ENCODE data around the gene NOC2L.
A peak's percentile ranks its signal among the peaks of the same experiment; 100 is the strongest.

Gene NOC2L

GRCh38 chr1:974687-975328 lies 15.8 kb upstream of the NOC2L start:
- DNase-seq (ENCODE audit: low read depth), result no peak

DNA sequence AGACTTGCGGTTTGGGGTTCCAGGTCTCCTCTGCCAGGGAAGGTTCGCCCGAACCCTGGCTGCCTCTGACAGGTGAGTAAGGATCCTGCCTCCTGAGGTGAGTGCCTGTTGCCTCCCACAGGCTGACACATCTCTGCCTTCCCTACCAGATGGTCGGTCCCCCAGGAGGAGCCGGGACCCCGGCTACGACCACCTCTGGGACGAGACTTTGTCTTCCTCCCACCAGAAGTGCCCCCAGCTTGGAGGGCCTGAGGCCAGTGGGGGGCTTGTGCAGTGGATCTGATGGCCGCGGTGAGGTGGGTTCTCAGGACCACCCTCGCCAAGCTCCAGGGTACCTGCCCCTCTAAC lies 15.2 kb upstream of the NOC2L start:
- no peak for DNase-seq (ENCODE audit: low read depth)

DNA sequence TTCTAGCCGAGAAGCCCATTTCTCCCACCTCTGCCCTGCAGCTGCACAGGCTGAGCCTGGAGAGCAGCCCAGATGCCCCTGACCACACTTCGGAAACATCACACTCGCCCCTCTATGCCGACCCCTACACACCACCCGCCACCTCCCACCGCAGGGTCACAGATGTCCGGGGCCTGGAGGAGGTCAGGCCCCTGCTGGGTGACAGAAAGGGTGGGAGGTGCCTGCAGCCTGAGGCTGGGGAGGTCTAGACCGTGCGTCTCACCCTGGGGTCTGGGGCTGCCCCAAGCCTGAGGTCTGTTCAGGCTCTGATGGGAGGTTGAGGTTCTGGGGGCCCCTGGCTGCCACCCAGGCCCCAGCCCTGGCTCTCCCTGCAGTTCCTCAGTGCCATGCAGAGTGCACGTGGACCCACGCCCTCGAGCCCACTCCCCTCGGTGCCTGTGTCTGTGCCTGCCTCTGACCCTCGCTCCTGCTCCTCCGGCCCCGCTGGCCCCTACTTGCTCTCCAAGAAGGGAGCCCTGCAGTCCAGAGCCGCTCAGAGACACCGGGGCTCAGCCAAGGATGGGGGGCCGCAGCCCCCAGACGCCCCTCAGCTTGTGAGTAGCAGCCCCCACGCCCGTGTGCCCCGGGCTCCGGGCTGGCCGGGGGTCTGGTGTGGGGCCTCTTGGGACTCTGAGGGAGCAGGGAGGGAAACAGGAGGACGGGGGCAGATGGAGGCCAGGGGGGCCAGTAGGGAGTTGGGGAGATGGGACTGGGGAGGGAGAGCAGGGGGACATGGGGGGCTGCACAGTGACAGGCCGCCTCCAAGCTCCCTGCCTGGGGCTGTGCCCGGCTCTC lies 14.6 kb upstream of the NOC2L start:
- DNase-seq (ENCODE audit: low read depth), result no peak

DNA sequence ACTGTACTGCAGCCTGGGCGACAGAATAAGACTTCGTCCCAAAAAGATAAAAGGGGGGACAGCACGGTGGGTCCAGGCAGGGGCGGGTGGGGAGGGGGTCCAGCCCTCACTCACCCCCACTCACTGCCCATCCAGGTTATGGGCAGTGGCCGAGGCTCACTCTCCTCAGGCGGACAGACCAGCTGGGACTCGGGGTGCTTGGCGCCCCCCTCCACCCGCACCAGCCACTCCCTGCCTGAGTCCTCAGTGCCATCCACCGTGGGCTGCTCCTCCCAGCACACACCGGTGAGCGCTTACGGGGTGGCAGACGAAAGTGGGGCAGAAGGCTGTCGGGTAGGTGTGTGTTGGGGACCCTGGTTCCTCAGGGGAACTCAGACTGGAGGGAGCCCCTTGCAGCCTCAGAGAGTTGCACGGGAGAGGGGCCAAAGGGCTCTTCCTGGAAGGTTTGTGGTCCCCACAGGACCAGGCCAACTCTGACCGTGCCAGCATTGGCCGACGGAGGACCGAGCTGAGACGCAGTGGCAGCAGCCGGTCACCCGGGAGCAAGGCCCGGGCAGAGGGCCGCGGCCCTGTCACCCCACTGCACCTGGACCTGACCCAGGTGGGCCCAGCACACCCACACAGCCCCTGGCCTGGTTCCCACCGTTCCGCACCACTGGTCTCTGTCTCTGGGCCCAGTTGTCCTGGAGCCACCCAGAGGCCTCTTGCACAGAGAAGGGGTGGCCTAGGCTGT lies 13.8 kb upstream of the NOC2L start:
- DNase-seq (ENCODE audit: low read depth), result no peak

DNA sequence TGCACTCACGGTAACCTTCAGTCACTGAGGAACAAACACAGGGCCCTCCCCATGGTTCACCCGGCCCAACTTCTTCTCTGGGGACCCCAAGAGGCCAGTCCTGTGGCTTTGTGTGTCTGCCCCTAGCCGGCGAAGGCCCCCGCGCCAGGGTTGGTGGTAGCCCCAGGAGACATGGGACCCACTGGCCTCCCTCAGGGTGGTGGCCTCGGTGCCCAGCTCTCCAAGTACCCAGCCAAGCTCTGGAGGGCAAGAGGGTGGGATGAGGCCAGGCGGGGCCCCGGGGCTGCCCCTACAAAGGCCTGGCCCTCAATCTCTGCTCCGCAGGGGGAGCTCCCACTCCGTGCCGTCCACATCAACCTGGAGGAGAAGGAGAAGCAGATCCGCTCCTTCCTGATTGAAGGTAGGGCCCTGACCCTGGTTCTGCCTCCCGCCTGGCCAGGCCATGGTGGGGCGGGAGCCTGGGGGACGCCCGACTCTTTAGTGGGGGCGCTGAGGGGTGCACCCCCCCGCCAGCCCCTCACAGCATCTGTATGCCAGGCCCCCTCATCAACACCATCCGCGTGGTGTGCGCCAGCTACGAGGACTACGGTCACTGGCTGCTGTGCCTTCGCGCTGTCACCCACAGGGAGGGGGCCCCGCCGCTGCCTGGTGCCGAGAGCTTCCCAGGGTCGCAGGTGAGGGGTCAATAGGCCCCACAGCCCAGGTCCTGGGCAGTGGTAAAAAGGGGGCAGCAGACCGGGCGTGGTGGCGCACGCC lies 12.9 kb upstream of the NOC2L start:
- no peak for DNase-seq (ENCODE audit: low read depth)

GRCh38 chr1:970973-971730 lies 12.1 kb upstream of the NOC2L start:
- DNase-seq (ENCODE audit: low read depth), result no peak

GRCh38 chr1:970242-970972 lies 11.4 kb upstream of the NOC2L start:
- DNase-seq (ENCODE audit: low read depth), result no peak

DNA sequence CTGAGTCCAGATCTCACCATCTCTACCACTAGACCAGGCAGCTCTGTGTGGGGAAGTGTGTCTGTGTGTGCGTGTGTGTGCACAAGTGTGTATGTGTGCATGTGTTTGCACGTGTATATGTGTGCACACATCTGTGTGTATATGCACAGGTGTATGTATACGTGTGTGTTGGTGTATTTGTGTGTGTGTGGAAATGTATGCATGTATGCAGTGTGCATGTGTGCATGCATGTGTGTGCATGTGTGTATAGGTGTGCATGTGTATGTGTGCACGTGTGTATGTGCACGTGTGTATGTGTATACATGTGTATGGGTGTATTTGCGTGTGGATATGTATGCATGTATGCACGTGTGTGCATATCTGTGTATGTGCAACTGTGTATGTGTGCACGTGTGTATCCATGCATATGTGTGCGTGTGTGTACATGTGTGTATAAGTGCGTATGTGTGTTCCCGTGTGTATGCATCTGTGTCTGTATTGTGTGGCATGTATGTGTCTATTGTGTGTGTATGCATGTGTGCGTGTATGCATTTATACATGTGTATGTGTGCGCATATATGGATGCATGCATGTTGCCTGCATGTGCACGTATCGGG lies 10.3 kb upstream of the NOC2L start:
- DNase-seq (ENCODE audit: low read depth), result no peak

- no peak for DNase-seq (ENCODE audit: low read depth)
Observed at GRCh38 chr1:967466-968343, 8.6 kb upstream of the NOC2L start.

DNA sequence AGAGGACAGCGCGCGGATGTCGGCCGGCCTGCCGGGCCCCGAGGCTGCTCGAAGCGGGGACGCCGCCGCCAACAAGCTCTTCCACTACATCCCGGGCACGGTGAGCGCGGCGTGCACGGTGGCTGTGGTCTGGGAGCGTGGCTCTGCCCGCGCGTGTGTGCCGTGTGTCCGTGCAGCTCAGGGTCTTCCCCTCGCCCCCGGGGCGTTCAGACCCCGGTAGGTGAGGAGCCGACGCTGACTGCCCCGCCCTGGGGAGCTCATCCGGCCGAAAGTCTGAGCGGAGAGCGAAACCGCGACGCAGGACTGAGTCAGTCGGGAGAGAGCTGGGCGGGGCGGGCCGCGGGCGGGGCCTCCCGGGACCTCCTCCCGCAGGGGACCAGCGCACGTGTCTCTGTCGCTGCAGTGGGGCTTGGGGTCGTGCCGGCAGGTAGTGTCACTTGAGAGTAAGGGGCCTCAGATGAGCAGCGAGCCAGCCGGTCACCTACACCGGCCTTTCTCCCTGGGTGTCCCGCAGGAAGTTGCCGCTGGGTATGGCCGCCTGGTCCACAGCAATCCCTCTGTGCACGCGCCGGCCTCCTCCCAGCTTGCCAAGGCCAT lies 7.7 kb upstream of the NOC2L start:
- DNase-seq (ENCODE audit: low read depth), result peak; percentile 75

DNA sequence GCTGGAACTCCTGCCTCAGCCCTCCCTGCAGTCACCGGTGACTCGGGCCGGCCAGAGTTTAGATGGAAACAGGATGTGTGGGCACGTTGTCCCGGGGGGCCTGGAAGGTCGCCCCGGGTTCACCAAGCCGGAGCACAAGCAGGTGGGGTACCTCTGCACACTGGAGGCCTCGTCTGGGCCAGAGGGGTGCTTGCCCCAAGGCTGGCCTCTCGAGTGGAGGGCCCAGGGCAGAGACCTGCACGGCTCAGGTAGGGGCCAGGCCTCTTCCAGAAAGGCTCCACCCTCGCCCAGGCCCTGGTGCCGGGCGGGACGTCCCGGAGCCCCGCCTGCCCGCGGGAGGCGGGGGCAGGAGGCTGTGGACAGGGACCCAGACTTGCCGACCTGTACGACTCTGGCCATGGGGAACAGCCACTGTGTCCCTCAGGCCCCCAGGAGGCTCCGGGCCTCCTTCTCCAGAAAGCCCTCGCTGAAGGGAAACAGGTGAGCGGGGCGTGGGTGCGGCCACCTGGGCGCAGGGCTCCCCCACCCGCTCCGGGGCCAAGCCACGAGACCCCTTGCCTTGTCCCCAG lies 7.2 kb upstream of the NOC2L start, which contains the start of gene PLEKHN1:
PLEKHN1 (plus strand) TSS at position 348 of the 569 bp plus-strand sequence; CDS start at position 398, 50 bp downstream.
- no peak for DNase-seq (ENCODE audit: low read depth)

- no peak for DNase-seq (ENCODE audit: low read depth)
Observed at GRCh38 chr1:965526-966134, 6.6 kb upstream of the NOC2L start.

DNA sequence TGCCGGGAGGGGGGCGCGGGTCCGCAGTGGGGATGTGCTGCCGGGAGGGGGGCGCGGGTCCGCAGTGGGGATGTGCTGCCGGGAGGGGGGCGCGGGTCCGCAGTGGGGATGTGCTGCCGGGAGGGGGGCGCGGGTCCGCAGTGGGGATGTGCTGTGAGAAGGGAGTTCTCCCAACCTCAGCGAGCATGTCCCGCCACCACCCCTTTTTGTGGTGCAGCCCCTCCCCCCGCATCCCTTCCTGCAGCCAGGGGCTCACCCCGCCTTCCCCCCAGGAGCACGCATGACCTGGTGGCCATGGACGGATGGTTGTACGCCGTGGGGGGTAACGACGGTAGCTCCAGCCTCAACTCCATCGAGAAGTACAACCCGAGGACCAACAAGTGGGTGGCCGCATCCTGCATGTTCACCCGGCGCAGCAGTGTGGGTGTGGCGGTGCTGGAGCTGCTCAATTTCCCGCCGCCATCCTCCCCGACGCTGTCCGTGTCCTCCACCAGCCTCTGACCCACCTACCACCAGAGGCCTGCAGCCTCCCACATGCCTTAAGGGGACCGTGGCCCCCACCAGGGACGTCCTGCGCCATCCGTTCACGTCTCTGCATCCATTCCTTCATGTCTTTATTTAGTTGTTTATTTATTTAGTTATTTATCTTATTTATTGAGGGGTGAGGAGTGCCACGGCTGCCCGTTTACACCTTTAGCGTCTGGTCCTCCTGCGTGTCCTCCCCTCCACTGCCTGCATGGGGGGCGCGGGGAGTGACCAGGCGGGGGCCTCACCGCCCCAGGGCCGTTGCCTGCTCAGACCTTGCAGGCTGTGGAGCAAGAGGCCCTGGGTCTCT lies 5.9 kb upstream of the NOC2L start:
- DNase-seq (ENCODE audit: low read depth), result no peak

DNA sequence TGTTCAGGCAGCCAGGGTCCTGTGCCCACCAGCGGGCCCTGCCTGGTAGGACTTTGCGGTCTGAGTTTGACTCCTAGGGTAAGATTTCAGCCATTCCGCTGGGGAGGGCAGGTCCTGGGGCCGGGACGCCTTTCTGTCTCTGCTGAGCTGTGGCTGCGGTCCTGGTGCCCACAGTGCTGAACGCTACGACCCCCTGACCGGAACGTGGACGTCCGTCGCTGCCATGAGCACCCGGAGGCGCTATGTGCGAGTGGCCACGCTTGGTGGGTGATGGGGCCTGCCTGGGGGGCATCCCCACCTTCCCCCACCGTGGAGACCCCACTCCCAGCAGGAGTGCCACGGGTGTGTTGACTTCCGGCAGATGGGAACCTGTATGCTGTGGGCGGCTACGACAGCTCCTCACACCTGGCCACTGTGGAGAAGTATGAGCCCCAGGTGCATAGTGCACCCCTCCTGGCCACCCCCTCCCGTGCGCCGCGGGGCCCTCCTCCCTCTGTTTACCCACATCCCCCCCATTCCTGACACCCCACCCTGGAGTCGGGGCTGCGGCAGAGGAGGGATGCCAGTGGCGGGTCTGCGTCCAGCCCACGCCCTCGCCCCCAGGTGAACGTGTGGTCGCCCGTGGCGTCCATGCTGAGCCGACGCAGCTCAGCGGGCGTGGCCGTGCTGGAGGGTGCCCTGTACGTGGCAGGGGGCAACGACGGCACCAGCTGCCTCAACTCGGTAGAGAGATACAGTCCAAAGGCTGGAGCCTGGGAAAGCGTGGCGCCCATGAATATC lies 4.9 kb upstream of the NOC2L start:
- no peak for DNase-seq (ENCODE audit: low read depth)

- no peak for DNase-seq (ENCODE audit: low read depth)
Observed at GRCh38 chr1:963301-963651, 4.2 kb upstream of the NOC2L start.

Data from stimulated activated CD8-positive, alpha-beta memory T cell treated with anti-CD3 and anti-CD28 coated beads, Interleukin-12 subunit alpha, Interleukin-12 subunit beta, amount 100 ng/mL, for 4 hours (primary cell).